Peyer's patch (tissue), 4 donors: ENCODE measurements around the gene CACNA1S.

Experiments used
- CTCF ChIP-seq, 6 experiments: fragments of 450-650 bp in 4 of 6; fragments of 200-600 bp in 2 of 6; sonication (generic) in 1 of 6; IDR thresholded peaks; one replicate each; pipeline ENCODE4 v1.5.1; 2017 to 2019; ENCODE audit warnings: antibody characterized with exemption in 6 of 6, mild to moderate bottlenecking in 3 of 6, moderate library complexity in 1 of 6
- POLR2A ChIP-seq, 2 donors: fragments of 450-650 bp; IDR thresholded peaks; one replicate each; pipeline ENCODE4 v1.5.1; 2017; ENCODE audit warnings: antibody characterized with exemption in 2 of 2, mild to moderate bottlenecking in 2 of 2, moderate library complexity in 2 of 2

- TF ChIP-seq POLR2A (IDR thresholded peaks at IDR 0.05), result no peak
- TF ChIP-seq CTCF (IDR thresholded peaks at IDR 0.05), result no peak
These were observed 52.8 kb downstream of the CACNA1S start for GRCh38 chr1:201059401-201059800.
